Measurements from ENCODE around the gene PANK2. TPM values are rescaled to one million over a fixed set of nuclear protein-coding genes. Genes with fewer than 3 reads are reported as not detected.

Gene PANK2
- polyA plus RNA-seq, 1 of the 3 experiments (the other 2 are of a cell fraction), result 17.7 TPM

GRCh38 chr20:3854462-3854871, 34.7 kb upstream of the PANK2 start:
- Histone ChIP-seq H3F3A (replicated peaks; ENCODE audit: insufficient read depth) (peaks cover 11% of the 10 kb centered on the region), H3K4me3 (ENCODE audit: low read depth in 2 of 2, low read length in 1 of 2) (no peak overlapping the region), H3K4me1 (ENCODE audit: control insufficient read depth in 1 of 2, insufficient read depth in 2 of 2, low read depth in 1 of 2, low read length in 1 of 2) (no peaks in the 10 kb centered on the region), H3K36me3 (replicated peaks in 1 of 2; ENCODE audit: control insufficient read depth in 1 of 2, insufficient read depth in 2 of 2, low read length in 1 of 2) (peaks cover 18 to 21% of the 10 kb centered on the region in 2 experiments), H3K27me3 (ENCODE audit: insufficient read depth) (no peaks in the 10 kb centered on the region), H3K9me2 (no peaks in the 10 kb centered on the region), H3K9ac (no peak overlapping the region), H3K9me3 (no peaks in the 10 kb centered on the region), H4K20me1 (ENCODE audit: insufficient read depth) (no peaks in the 10 kb centered on the region), H2AFZ (ENCODE audit: low read depth) (no peak overlapping the region), H3K27ac (ENCODE audit: low read depth in 2 of 2, low read length in 1 of 2) (no peak overlapping the region), H3K79me2 (ENCODE audit: insufficient read depth) (peaks cover 43% of the 10 kb centered on the region), H3K4me2 (no peak overlapping the region)
- CTCF ChIA-PET, result interaction anchor here (0.6 to 5.2 kb wide), 32 partner anchors 10 to 401 kb away, joined by 3 to 42 read pairs (median 4); partner anchors contain the start of genes AP5S1, CENPB and SPEF1
- WGBS (ENCODE audit: low lambda C conversion rate), result 83% methylated on average over 4 of the region's 4 CpGs
- no peak for DNase-seq
- TF ChIP-seq, protein P1, sequence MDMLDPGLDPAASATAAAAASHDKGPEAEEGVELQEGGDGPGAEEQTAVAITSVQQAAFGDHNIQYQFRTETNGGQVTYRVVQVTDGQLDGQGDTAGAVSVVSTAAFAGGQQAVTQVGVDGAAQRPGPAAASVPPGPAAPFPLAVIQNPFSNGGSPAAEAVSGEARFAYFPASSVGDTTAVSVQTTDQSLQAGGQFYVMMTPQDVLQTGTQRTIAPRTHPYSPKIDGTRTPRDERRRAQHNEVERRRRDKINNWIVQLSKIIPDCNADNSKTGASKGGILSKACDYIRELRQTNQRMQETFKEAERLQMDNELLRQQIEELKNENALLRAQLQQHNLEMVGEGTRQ (IDR thresholded peaks at IDR 0.05; ENCODE audit: borderline replicate concordance, low read depth, low read length), result no peak
- TF ChIP-seq TCF12 (IDR thresholded peaks at IDR 0.05) (no peak), FOSL2 (IDR thresholded peaks at IDR 0.05; ENCODE audit: borderline replicate concordance, low read depth) (no peak), MXI1 (IDR thresholded peaks at IDR 0.05; ENCODE audit: low read depth, low read length) (no peak), NRF1 (IDR thresholded peaks at IDR 0.05; ENCODE audit: low read depth, low read length) (no peak), TAF1 (IDR thresholded peaks at IDR 0.05; ENCODE audit: borderline replicate concordance, low read depth, low read length) (no peak), RFX5 (IDR thresholded peaks at IDR 0.05; ENCODE audit: low read length) (no peak), GATA2 (CRISPR knock-in tag; IDR thresholded peaks at IDR 0.05) (no peak), SIN3A (IDR thresholded peaks at IDR 0.05; ENCODE audit: borderline replicate concordance, low read depth, low read length) (no peak), CHD2 (IDR thresholded peaks at IDR 0.05; ENCODE audit: low read length, partially characterized antibody) (no peak), FOXJ3 (CRISPR knock-in tag; IDR thresholded peaks at IDR 0.05) (no peak)
- TF ChIP-seq, protein P2, sequence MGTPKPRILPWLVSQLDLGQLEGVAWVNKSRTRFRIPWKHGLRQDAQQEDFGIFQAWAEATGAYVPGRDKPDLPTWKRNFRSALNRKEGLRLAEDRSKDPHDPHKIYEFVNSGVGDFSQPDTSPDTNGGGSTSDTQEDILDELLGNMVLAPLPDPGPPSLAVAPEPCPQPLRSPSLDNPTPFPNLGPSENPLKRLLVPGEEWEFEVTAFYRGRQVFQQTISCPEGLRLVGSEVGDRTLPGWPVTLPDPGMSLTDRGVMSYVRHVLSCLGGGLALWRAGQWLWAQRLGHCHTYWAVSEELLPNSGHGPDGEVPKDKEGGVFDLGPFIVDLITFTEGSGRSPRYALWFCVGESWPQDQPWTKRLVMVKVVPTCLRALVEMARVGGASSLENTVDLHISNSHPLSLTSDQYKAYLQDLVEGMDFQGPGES (IDR thresholded peaks at IDR 0.05; ENCODE audit: low read depth, low read length), result no peak
- TF ChIP-seq, protein P3, sequence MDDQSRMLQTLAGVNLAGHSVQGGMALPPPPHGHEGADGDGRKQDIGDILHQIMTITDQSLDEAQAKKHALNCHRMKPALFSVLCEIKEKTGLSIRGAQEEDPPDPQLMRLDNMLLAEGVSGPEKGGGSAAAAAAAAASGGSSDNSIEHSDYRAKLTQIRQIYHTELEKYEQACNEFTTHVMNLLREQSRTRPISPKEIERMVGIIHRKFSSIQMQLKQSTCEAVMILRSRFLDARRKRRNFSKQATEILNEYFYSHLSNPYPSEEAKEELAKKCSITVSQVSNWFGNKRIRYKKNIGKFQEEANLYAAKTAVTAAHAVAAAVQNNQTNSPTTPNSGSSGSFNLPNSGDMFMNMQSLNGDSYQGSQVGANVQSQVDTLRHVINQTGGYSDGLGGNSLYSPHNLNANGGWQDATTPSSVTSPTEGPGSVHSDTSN (IDR thresholded peaks at IDR 0.05), result no peak
- POLR2A ChIA-PET, result no interaction called here

- Histone ChIP-seq H3K4me2 (no peak overlapping the region), H3K79me2 (ENCODE audit: insufficient read depth) (peaks cover 16% of the 10 kb centered on the region; the same call in 1 of the 2 replicates), H3F3A (replicated peaks; ENCODE audit: insufficient read depth) (peaks cover 11% of the 10 kb centered on the region), H3K27ac (ENCODE audit: low read depth in 2 of 2, low read length in 1 of 2) (no peak overlapping the region), H3K9me3 (no peaks in the 10 kb centered on the region), H3K36me3 (replicated peaks in 1 of 2; ENCODE audit: control insufficient read depth in 1 of 2, insufficient read depth in 2 of 2, low read length in 1 of 2) (peaks cover 29 to 44% of the 10 kb centered on the region in 2 experiments), H2AFZ (ENCODE audit: low read depth) (no peak overlapping the region), H3K9me2 (no peaks in the 10 kb centered on the region), H3K4me3 (ENCODE audit: low read depth in 2 of 2, low read length in 1 of 2) (no peak overlapping the region), H3K4me1 (ENCODE audit: control insufficient read depth in 1 of 2, insufficient read depth in 2 of 2, low read depth in 1 of 2, low read length in 1 of 2) (no peaks in the 10 kb centered on the region), H3K27me3 (ENCODE audit: insufficient read depth) (no peaks in the 10 kb centered on the region), H3K9ac (no peak overlapping the region), H4K20me1 (ENCODE audit: insufficient read depth) (no peaks in the 10 kb centered on the region)
- DNase-seq, result no peak
- ChIA-PET POLR2A (no interaction called here), CTCF (no interaction called here)
- 76% methylated on average over 10 of the region's 14 CpGs for WGBS (ENCODE audit: low lambda C conversion rate)
- TF ChIP-seq TCF12 (IDR thresholded peaks at IDR 0.05) (no peak), FOXJ3 (CRISPR knock-in tag; IDR thresholded peaks at IDR 0.05) (no peak), JUND (IDR thresholded peaks at IDR 0.05) (no peak), GATA2 (CRISPR knock-in tag; IDR thresholded peaks at IDR 0.05) (no peak), MXI1 (IDR thresholded peaks at IDR 0.05; ENCODE audit: low read depth, low read length) (no peak), SMC3 (IDR thresholded peaks at IDR 0.05; ENCODE audit: low read depth, low read length) (no peak), MEF2A (IDR thresholded peaks at IDR 0.05; ENCODE audit: borderline replicate concordance, low read depth) (no peak), EP300 (IDR thresholded peaks at IDR 0.05; ENCODE audit: borderline replicate concordance in 1 of 2, low read depth in 1 of 2, low read length in 1 of 2) (no peak), TAF1 (IDR thresholded peaks at IDR 0.05; ENCODE audit: borderline replicate concordance, low read depth, low read length) (no peak)
- TF ChIP-seq, protein P4, sequence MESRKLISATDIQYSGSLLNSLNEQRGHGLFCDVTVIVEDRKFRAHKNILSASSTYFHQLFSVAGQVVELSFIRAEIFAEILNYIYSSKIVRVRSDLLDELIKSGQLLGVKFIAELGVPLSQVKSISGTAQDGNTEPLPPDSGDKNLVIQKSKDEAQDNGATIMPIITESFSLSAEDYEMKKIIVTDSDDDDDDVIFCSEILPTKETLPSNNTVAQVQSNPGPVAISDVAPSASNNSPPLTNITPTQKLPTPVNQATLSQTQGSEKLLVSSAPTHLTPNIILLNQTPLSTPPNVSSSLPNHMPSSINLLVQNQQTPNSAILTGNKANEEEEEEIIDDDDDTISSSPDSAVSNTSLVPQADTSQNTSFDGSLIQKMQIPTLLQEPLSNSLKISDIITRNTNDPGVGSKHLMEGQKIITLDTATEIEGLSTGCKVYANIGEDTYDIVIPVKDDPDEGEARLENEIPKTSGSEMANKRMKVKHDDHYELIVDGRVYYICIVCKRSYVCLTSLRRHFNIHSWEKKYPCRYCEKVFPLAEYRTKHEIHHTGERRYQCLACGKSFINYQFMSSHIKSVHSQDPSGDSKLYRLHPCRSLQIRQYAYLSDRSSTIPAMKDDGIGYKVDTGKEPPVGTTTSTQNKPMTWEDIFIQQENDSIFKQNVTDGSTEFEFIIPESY (IDR thresholded peaks at IDR 0.05; ENCODE audit: borderline replicate concordance, low read depth), result no peak
- TF ChIP-seq, protein P3 (IDR thresholded peaks at IDR 0.05), result no peak
- TF ChIP-seq, protein P5, sequence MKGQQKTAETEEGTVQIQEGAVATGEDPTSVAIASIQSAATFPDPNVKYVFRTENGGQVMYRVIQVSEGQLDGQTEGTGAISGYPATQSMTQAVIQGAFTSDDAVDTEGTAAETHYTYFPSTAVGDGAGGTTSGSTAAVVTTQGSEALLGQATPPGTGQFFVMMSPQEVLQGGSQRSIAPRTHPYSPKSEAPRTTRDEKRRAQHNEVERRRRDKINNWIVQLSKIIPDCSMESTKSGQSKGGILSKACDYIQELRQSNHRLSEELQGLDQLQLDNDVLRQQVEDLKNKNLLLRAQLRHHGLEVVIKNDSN (IDR thresholded peaks at IDR 0.05; ENCODE audit: borderline replicate concordance, low read depth), result no peak
Observed at GRCh38 chr20:3857405-3857804, 31.8 kb upstream of the PANK2 start.
